GM18861 (cell line): ENCODE measurements around the gene RHOH.
"Not testable (repeated sequence)": the region's sequence is repeated elsewhere in the genome, so short reads cannot be mapped to it uniquely, and the experiment has no call there.

Experiments used
- ATAC-seq: cut with Tn5 transposase; IDR thresholded peaks from one replicate; pipeline ENCODE4 v1.9.1; 2021; ENCODE audit not compliant: unreplicated experiment

Gene RHOH, protein sequence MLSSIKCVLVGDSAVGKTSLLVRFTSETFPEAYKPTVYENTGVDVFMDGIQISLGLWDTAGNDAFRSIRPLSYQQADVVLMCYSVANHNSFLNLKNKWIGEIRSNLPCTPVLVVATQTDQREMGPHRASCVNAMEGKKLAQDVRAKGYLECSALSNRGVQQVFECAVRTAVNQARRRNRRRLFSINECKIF

DNA sequence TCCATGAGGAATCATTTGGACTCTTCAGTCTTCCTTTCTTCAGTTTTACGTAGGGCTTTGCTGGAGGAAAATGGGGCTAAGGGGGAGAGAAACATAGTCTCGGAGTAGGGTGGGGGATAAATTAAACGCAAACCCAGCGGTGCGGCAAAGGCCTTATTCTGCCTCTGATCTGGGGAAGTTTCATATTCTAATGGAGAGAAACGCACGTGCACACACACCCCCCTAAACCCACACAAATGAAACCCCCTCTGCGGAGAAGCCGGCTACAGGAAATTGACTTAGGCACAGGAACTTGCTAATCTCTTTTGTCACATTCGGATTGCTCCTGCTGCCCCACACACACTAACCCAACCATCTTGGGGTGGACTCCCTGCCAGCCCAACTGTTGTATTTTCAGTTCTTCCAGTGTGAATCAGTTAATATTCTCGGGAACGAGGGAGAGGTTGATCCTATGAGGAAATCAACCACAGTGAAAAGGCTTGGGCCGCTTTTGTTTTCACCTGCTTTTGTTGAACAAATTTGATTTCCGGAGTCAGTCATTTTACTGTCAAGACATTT is at the start of gene RHOH:
Gene RHOH (plus strand): TSS at position 308 of the 558 bp plus-strand sequence. CDS start 46,356 bp downstream, outside the sequence.
- no peak for ATAC-seq

DNA sequence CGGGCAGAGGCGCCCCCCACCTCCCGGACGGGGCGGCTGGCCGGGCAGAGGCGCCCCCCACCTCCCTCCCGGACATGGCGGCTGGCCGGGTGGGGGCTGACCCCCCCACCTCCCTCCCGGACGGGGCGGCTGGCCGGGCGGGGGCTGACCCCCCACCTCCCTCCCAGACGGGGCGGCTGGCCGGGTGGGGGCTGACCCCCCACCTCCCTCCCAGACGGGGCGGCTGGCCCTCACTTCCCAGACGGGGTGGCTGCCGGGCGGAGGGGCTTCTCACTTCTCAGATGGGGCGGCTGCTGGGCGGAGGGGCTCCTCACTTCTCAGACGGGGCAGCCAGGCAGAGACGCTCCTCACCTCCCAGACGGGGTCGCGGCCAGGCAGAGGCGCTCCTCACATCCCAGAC is 49.3 kb upstream of the RHOH start:
- ATAC-seq, result not testable (repeated sequence)

DNA sequence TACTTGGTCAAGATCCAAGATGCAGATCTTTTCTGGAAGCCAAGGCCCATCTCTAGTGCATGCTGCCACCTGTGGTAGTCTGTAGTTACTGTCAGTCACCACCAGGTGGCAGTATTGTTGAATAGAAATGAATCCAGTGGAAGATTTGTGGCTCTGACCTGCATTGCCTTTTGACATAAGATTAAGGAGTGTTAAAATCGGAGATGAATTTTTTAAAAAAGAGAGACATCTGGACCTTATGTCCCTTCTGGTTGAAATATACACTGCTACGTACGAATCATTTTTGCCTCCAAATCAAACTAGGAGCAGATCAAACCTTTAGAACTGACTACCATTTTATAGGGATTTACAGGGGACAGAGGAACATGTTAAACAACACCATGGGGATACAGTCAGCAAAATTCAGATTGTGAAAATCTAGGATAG is 46.9 kb upstream of the RHOH start:
- peak; percentile 81 for ATAC-seq

DNA sequence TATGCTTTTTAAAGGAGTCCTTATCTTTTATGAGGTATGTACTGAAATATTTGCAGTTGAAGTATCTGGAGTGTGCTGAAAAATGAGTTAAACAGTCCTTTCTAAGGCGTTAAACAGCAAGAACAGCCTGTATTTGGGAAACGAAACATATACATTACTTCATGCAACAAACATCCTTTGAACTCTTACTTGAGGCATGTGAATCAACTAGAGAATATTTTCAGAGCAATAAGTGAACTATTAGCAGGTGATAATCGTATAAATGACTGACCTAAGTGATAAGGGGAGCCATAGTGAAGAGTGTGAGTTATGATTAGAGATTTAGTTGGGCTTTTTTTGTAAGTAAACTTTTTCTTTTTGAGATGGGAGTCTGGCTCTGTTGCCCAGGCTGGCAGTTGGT is 45.9 kb upstream of the RHOH start:
- no peak for ATAC-seq

DNA sequence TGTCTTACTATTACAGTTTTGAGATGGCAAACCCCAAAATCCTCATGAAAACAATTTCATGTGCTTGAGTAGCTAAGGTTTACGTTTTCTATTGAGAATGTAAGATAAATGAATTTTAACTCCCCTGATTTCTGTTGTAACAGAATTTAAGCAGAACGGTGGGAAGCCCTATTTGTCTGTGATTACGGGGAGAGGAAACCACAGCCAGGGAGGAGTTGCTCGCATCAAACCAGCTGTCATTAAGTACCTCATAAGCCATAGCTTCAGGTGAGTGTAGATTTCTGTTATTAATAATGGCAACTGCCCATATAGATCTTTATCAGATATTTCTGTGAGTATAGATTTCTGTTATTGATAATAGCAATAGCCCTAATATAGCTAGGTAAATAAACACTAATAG is 44.2 kb upstream of the RHOH start:
- no peak for ATAC-seq

DNA sequence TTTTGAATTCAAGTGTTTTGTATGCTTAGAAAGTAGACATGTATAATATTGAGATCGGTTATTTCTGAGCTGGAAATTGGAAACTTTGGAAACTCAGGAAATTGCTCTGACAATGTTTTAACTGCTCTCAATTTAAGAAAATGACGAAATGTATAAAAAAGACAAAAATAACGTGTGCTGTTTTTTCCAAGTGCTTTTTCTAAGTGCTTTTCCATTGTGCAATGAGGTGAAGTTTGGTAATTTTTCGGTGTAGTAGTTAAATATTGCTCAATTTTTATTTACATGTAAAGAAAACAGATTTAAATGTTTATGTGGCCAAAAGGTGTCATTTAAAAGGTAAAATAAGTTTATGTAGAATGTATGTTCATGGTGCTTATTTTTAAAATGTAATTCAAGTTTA is 39.4 kb upstream of the RHOH start:
- no peak for ATAC-seq

DNA sequence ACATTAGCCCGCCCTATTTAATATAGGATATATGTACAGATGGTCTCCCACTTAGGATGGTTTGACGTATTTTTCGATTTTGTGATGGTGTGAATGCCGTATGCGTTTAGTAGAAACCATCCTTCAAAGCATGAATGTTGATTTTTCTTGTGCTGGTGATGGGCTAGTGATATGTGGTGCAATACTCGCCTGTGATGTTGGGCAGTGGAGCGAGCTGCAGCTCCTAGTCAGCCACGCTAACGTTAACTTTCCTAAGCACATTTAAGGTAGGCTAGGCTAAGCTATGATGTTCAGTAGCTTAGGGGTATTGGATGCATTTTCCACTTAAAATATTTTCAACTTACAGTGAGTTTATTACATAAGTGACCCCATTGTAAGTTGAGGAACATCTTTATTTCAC is 36.6 kb upstream of the RHOH start:
- ATAC-seq, result no peak

DNA sequence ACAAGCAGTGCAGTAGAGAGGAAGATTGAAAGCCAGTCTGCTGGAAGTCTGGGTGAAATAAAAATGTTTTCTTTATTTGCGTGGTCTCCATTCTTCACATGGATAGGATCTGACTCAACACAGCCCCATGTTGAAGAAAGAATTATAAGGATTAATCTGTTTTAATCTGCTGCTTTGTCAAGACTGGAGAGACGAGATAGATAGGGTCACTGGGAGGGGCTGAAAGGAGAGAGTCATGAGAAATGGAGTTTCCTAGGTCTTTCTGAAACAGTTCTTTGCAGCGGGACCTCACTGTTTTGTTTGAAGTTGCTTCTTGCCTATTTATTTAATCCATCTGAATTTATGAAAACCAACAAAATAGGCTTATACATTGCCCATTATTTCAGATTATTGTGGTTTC is 32.4 kb upstream of the RHOH start:
- ATAC-seq, result no peak

DNA sequence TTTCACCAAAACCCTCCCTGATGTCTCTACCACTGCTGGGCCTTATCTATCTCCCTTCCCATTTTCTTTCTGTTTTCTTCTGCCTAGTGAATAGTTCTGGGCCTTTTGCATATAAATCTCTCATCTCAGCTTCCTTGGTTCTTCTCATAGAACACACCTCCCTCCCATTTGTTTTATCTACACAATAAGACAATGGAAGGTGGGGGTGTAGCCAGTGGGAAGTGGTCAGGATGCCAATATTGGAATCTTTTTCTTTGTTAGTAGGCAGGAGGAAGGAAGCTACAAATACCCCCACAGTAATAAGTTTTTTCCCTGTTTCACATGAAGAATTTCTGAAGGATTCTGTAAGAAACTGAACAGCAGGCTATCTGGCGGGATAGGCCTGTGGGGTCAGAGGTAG is 30.9 kb upstream of the RHOH start:
- no peak for ATAC-seq

DNA sequence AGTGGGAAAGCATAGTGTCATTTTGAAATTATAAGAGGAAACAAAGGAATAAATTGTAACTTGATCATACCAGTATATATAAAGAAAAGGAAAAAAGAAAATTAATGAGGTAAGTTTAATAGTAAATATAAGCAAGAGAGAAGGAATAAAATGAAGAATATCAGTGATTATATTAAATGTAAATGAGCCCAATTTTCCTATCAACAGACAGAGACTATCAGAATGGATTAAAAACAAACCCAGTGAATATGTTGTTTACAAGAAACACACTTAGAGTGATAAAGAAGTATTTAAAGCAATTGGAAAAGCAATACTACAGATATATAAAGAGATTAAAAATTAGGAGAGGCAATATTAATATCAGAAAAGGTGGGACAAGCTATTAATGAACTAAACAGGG is 28.8 kb upstream of the RHOH start:
- no peak for ATAC-seq

DNA sequence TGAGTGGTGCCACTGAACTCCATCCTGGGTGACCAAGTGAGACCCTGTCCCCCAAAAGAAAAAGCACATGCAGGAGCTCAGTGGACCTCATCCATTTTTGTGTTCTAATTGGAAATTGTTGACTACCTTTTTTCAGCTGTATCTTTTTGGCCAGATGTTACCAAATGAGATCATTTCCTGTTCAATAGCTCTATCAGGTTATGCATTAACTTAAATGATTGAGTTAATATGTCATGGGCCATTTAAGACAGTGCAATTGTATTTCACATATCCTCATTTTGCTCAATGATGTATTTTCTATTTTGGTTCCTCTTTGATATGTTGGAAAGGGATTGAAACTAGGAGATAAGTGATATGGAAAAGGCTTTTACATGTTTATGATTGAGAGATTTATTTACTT is 26.2 kb upstream of the RHOH start:
- ATAC-seq, result peak; percentile 75

DNA sequence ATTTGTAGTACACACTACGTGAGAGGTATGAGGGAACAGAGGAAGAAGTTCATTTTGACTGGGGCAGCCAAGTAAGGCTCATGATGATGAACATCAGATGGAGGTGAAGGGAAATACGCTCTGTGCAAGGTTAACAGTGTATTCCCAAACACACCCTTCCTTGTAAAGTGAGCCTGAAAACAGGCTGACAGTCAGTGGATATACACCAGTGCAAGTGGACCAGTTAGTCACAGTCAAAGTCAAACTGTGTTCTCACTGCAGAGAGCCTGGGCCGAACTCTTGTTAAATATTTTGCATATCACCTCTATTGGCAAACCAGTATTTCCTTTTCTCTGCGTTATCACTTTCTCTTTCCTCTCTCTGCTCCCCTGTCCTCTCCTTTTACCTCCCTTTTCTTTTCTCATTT is 23.4 kb upstream of the RHOH start:
- peak; percentile 72 for ATAC-seq

DNA sequence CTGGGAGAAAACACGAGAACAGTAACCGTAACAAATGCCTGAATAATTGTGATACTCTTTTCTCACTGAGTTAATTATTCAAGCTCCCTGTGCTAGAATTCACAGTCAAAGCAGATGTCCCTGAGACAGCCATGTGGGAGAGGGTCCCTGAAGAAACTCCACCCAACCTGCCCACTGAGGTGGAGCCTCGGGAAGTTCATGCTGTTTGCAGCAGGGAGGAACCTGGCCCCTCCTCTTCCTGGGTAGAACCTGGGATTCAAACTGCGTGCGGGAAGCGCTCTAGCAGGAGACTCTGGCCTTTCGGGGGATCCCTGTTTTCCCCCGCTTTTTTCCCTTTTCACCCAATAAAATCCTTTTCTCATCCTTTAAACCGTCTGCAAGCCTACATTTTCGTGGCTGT is 20.2 kb upstream of the RHOH start:
- ATAC-seq, result no peak

DNA sequence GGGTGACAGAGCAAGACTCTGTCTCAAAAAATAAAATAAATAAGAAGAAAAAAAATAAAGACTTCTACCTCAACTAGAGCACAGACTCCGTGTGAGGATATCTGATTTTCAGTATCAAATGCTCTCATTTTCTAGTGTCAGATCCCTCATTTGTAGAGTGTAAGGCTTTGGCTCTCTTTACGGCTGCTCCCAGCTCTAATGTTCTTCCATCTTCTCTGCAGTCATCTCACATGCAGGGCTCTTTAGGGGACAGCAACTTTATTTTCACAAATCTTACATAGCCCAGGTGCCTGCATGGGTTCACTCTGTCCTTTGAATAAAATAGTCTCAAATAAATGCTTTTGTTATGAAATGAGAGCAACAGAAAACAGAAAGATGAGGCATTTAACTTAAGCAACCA is 19.2 kb upstream of the RHOH start:
- ATAC-seq, result no peak

DNA sequence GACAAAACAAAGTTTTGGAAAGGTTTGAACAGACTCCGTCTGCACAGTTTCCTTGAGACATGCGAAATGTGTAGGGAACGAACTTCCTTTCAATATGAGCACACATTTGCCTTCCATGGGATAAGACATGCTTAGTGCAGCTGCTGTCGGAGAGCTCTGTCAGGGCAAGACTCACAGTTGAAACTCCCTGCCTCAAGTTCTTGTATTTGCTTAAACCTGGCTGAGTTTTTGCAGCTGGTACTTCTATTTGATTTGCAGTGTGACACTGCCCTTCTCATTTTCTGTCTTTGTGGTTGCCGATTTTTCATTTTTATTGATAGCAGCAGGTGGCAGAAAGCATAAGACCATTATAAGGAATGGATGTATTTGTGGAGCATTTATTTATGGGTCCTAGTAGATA is 18.2 kb upstream of the RHOH start:
- ATAC-seq, result no peak

DNA sequence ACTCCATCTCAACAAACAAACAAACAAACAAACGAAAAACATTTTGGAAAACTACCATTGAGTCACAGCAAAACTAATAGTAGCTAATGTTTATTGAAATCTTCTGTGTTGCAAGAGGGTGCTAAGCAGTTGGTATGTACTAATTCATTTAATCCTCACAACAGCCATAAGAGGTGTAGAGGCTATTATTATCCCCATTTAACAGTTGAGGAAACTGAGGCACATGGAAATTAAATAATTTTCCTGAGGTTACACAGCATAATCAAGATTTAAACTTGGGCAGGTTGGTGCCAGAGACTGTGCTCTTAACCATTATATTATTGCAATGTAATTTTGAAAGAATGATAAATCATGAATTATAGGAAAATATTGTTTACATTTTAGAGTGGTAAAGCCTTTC is 17.5 kb upstream of the RHOH start:
- ATAC-seq, result no peak

DNA sequence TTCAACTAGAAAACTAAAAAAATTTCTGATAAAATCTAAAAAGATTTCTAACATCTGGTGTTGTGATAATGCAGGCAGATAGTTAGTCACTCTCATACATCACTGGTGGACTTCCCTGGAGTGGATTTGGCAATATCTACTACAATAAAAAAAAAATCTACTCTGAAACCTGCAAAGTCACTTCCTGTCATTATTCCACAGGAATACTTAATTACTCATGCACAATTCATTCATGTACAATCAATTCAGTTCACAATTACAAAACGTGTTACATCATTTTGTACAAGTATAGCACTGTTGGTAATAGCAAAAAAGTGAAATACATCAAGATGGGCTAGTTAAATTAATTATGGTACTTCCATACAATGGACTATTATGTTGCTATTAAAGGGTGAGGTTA is 16.5 kb upstream of the RHOH start:
- no peak for ATAC-seq

DNA sequence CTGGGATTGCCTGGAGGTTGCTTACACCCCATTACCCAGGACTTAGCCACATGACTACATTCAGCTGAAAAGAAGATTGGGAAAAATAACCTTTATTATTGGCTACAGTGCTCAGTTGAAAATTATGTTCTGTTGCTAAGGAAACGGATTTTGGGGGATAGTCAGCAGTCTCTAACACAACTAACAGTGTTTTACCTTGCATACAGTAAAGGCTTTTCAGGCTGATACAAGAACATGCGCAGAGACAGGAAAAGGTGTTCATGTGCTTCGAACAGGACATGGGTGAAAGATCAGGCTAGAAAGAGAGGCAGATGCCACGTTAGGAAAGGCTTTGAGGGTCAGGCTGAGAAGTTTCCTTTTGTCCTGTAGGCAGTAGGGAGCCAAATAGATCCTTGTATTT is 14.8 kb upstream of the RHOH start:
- ATAC-seq, result no peak

DNA sequence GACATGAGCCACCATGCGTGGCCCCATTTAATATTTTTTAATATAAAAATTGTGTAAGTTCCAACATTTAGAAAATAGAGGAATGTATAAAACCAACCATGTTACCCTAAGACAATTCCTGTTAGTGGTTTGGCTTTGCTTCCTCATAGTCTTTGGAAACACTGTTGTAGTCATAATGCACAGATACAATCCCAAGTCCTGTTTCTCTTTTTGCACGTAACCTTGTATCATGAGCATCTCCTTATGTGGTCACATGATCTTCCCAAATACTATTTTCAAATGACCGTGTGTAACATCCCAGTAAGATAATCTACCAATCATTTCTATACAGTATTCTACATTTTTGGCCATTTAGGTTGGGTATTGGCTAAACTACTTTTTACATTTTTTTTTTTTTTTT is 13.9 kb upstream of the RHOH start:
- ATAC-seq, result no peak

DNA sequence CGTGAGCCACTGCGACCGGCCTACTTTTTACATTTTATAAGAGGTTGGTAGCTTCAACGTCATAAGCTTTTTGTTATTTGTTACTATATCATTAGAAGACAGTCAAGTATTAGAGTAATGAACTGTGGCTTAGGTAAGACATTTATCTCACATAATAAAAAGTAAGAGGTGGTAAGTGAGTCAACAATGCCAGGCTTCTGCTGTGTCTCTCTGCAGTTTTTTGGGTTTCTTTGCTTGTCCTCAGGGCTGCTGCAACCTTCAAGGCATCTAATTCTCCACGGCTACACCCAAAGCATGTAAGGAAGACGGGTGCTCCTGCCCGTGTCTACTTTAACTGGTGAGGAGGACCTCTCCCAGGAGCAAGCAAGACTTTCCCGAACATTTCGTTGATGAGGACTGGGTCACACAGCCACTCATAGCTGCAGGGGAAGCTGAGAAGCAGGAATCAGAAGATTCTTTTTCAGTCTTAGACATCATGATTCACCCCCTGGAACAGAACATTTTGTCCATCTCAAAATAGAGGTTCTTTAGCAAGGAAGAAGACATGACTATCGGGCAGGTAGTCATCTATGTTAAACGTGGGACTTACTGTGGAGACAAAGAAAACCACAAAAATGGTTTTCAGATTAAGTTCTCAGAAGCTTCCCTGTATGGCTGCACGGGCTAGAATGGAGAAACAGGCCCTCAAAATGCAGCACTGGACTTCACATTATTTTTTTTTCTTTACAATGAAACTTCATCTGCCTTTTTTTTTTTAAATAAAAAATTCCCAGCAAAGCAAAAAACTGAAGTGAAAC is 13.0 kb upstream of the RHOH start:
- no peak for ATAC-seq

DNA sequence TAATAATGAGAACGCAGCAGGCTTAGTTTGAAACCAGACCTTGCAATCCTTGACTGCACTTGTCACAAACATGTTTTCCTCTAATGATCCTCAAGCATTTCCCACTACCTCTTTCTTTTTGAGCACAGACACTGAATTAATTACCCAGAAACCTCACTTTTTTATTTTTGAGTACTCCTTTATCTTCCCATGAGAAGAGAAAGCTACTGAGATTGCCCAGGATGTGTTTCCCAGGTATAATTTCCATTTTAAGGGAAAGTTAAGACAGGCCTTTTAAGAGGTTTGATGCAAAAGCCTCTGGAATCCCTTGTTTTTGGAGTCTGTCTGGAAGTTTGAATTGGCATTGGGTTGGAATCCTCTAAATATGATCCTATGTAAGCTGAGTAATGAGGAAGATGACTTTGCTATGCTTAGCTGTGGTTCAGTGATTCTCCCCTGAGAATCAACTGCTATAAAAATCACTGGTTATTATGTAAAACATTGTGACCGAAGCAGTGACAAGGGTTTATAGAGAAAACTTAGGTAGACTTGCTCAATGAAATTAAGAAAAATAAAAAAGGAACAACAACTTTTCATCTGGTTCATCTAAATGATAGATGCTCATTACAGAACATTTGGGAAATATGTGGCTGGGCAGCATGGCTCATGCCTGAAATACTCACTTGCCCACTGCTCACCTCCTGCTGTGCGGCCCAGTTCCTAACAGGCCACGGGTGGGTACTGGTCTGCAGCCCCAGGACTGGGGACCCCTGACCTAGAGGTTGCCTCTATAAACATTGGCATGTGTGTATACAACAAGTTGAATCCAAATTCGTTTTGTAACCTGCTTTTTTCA is 10.8 kb upstream of the RHOH start:
- peak; percentile 55 for ATAC-seq

DNA sequence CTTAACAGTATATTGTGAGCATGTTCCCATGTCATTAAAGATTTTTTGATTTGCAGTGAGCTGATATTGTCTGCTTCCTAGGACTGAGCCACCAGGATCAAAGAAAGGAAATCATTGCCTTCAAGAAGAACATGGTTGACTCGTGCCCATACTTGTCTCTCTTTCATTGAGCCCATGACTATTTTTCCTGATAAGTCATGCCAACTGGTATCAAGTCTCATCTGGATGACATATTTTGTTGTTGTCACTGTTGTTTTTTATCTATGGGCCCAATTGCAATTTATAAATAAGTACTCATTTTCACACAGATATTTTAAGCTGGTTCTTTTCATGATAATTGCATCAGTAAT is 10.2 kb upstream of the RHOH start:
- no peak for ATAC-seq
